Loucy (cell line): Measurements from ENCODE around the gene MYBBP1A.

Experiments used
- H2AFZ ChIP-seq: fragments of 200-600 bp; sonication (generic); 2 replicates; pipeline ENCODE4 v1.6.0; 2016; ENCODE audit warnings: antibody characterized with exemption, mild to moderate bottlenecking, low read length, moderate library complexity
- H3F3A ChIP-seq: fragments of 200-600 bp; 2 replicates; pipeline ENCODE4 v1.6.0; 2016; ENCODE audit warnings: antibody characterized with exemption, low read depth, mild to moderate bottlenecking
- H3K27me3 ChIP-seq: fragments of 200-600 bp; sonication (generic); 2 replicates; pipeline ENCODE4 v1.6.1; 2014; ENCODE audit warnings: low read length, mild to moderate bottlenecking; ENCODE audit not compliant: insufficient read depth, poor library complexity, severe bottlenecking
- H3K36me3 ChIP-seq: fragments of 200-600 bp; sonication (generic); 2 replicates; pipeline ENCODE4 v1.6.1; 2016; ENCODE audit warnings: low read length; ENCODE audit not compliant: insufficient read depth
- H3K4me1 ChIP-seq: fragments of 200-600 bp; sonication (generic); 2 replicates; pipeline ENCODE4 v1.5.1; 2014; ENCODE audit warnings: low read length, mild to moderate bottlenecking; ENCODE audit not compliant: insufficient read depth, poor library complexity, severe bottlenecking
- H3K4me2 ChIP-seq: fragments of 200-600 bp; sonication (generic); 2 replicates; pipeline ENCODE4 v1.6.0; 2014; ENCODE audit warnings: antibody characterized with exemption, low read length, low read depth, mild to moderate bottlenecking; ENCODE audit not compliant: poor library complexity, severe bottlenecking
- H3K4me3 ChIP-seq: fragments of 200-600 bp; sonication (generic); 2 replicates; pipeline ENCODE4 v1.5.1; 2014; ENCODE audit warnings: low read length, mild to moderate bottlenecking, mixed read lengths; ENCODE audit not compliant: poor library complexity, severe bottlenecking
- H3K79me2 ChIP-seq: fragments of 200-600 bp; sonication (generic); 2 replicates; pipeline ENCODE4 v1.6.1; 2014; ENCODE audit warnings: low read length; ENCODE audit not compliant: insufficient read depth
- H3K9ac ChIP-seq: fragments of 200-600 bp; sonication (generic); 2 replicates; pipeline ENCODE4 v1.6.0; 2014; ENCODE audit warnings: mild to moderate bottlenecking, low read depth, low read length, moderate library complexity; ENCODE audit not compliant: poor library complexity, severe bottlenecking
- H3K9me2 ChIP-seq: fragments of 200-600 bp; sonication (generic); replicated peaks from 2 replicates; pipeline ENCODE4 v1.6.1; 2016; ENCODE audit warnings: low read depth, low read length, mixed read lengths
- H3K9me3 ChIP-seq: fragments of 200-600 bp; sonication (generic); 2 replicates; pipeline ENCODE4 v1.6.1; 2014; ENCODE audit warnings: mild to moderate bottlenecking, antibody characterized with exemption, low read length, low read depth; ENCODE audit not compliant: insufficient read depth
- H4K20me1 ChIP-seq: fragments of 200-600 bp; sonication (generic); 2 replicates; pipeline ENCODE4 v1.6.0; 2014; ENCODE audit warnings: antibody characterized with exemption, low read length, mild to moderate bottlenecking; ENCODE audit not compliant: insufficient read depth, poor library complexity, severe bottlenecking
- EZH2phosphoT487 ChIP-seq: fragments of 200-600 bp; IDR thresholded peaks from 2 replicates; pipeline ENCODE4 v1.6.1; 2018; ENCODE audit warnings: antibody characterized with exemption, mild to moderate bottlenecking, moderate library complexity, borderline replicate concordance
- TF ChIP-seq, protein P1 (sequence below): fragments of 200-600 bp; sonication (generic); conservative IDR thresholded peaks from 2 replicates; pipeline ENCODE4 v1.5.1; 2014; ENCODE audit warnings: mild to moderate bottlenecking, antibody characterized with exemption, low read length

MYBBP1A gene

DNA sequence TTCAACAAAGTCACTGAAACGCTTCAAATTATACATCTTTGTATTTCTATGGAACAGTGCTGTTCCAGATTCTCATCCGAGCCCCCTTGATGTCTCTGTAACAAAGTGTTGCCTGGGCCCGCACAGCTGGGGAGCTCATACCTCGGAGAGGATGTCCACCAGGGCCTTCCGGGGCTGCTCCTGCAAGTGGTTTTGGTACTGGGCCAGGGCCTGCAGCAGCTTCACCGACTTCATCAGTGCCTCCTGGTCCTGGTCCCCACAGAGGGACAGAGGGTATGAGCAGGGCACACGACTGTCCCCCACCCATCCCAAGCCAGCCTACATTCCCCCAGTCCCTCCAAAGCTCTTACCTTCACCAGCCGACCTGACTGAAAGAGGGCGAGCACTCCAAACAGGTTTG is 1.5 kb downstream of the MYBBP1A start:
- H3K36me3 ChIP-seq = peaks cover 11% of the 10 kb centered on the region; the same call in 1 of the 2 replicates
- H3K79me2 ChIP-seq = peaks cover 35% of the 10 kb centered on the region
- no peak overlapping the region for H2AFZ ChIP-seq
- peak overlapping the region; percentile 86 for H3K4me3 ChIP-seq
- H3K27me3 ChIP-seq = no peaks in the 10 kb centered on the region
- no peaks in the 10 kb centered on the region for H3K9me2 ChIP-seq
- peak overlapping the region; percentile 93 for H3K9ac ChIP-seq
- peaks cover 8% of the 10 kb centered on the region for H4K20me1 ChIP-seq
- no peaks in the 10 kb centered on the region for H3F3A ChIP-seq
- peaks cover 29% of the 10 kb centered on the region for H3K4me1 ChIP-seq
- H3K4me2 ChIP-seq = peak overlapping the region; percentile 93
- no peaks in the 10 kb centered on the region for H3K9me3 ChIP-seq
- no peak for TF ChIP-seq EZH2phosphoT487
- TF ChIP-seq, protein P1, sequence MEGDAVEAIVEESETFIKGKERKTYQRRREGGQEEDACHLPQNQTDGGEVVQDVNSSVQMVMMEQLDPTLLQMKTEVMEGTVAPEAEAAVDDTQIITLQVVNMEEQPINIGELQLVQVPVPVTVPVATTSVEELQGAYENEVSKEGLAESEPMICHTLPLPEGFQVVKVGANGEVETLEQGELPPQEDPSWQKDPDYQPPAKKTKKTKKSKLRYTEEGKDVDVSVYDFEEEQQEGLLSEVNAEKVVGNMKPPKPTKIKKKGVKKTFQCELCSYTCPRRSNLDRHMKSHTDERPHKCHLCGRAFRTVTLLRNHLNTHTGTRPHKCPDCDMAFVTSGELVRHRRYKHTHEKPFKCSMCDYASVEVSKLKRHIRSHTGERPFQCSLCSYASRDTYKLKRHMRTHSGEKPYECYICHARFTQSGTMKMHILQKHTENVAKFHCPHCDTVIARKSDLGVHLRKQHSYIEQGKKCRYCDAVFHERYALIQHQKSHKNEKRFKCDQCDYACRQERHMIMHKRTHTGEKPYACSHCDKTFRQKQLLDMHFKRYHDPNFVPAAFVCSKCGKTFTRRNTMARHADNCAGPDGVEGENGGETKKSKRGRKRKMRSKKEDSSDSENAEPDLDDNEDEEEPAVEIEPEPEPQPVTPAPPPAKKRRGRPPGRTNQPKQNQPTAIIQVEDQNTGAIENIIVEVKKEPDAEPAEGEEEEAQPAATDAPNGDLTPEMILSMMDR = no peak

DNA sequence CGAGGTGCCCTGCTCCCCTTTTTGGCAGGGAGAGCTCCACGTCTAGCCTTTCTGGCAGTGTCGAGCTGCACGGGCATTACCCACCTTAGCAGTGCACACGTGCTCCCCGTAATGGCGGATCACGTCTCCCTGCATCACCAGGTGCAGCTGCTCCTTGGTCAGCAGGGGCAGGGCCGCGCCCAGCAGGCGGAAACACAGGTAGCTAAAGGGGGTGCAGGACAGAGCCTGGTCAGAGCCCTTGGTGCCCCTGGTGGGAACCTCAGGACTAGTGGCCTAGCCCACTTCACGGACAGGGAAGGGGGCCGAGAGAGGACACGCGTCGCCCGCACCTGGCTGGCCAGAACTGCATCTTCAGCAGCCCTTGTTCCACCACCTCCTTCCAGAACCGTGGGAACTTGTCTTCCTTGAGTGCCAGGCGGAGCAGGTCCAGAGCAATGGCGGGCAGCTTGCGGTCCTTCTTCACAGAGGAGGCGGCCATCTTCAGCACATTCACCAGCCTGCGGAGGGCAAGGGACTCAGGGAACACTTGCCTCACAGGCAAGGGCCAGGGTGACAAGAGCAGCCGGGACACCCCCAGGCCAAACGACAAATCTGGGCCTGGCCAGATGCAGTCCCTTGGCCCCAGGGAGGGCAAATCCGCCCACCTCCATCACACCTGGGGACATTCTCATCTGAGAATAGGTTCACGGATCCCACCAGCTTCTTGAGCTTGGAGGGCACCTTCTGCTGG is 3.2 kb downstream of the MYBBP1A start:
- Histone ChIP-seq H3K79me2 (peaks cover 35% of the 10 kb centered on the region), H3K4me2 (no peak overlapping the region), H3K36me3 (peaks cover 26% of the 10 kb centered on the region; the same call in 1 of the 2 replicates), H3F3A (no peaks in the 10 kb centered on the region), H3K9ac (no peak overlapping the region), H3K9me3 (no peaks in the 10 kb centered on the region), H2AFZ (no peak overlapping the region), H3K4me1 (peaks cover 29% of the 10 kb centered on the region), H3K4me3 (no peak overlapping the region), H3K27me3 (no peaks in the 10 kb centered on the region), H4K20me1 (peaks cover 8% of the 10 kb centered on the region), H3K9me2 (no peaks in the 10 kb centered on the region)
- TF ChIP-seq, protein P1 = no peak
- TF ChIP-seq EZH2phosphoT487 = no peak

DNA sequence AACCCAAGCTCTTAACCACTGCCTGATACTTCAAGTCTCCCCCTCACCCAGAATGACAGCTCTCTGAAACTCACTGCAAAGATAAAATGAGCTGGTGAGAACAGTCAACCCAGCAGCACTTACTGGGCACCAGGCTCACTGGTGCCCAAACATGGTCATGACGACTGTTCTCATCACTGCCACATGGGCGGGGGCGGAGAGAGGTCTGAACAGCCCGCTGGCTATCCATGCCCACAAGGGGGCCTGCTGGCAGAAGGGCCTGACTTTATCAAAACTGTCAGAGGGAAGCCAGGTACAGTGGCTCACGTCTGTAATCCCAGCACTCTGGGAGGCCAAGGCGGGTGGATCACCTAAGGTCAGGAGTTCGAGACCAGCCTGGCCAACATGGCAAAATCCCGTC is 4.0 kb downstream of the MYBBP1A start:
- H3K9me2 ChIP-seq = no peaks in the 10 kb centered on the region
- no peaks in the 10 kb centered on the region for H3K27me3 ChIP-seq
- no peaks in the 10 kb centered on the region for H3K9me3 ChIP-seq
- H2AFZ ChIP-seq = no peak overlapping the region
- H3K9ac ChIP-seq = no peak overlapping the region
- H3K79me2 ChIP-seq = peaks cover 30% of the 10 kb centered on the region
- H3F3A ChIP-seq = no peaks in the 10 kb centered on the region
- no peak overlapping the region for H3K4me3 ChIP-seq
- peaks cover 8% of the 10 kb centered on the region for H4K20me1 ChIP-seq
- peaks cover 26% of the 10 kb centered on the region; the same call in 1 of the 2 replicates for H3K36me3 ChIP-seq
- peaks cover 27% of the 10 kb centered on the region for H3K4me1 ChIP-seq
- no peak for TF ChIP-seq EZH2phosphoT487
- TF ChIP-seq, protein P1 = peak; percentile 46; the same call in 1 of the 2 replicates
- no peak overlapping the region for H3K4me2 ChIP-seq
